ENCODE measurements around the gene SLIT3. TPM values are rescaled to one million over a fixed set of nuclear protein-coding genes. Genes with fewer than 3 reads are reported as not detected.

SLIT3 gene
- polyA plus RNA-seq, 1 of the 3 experiments (the other 2 are of a cell fraction), result 119 TPM

GRCh38 chr5:169128679-169129078, 172.3 kb downstream of the SLIT3 start (continued):
- TF ChIP-seq POLR2AphosphoS5 (IDR thresholded peaks at IDR 0.05; ENCODE audit: low read depth, low read length), result no peak
- TF ChIP-seq IRF3 (IDR thresholded peaks at IDR 0.05; ENCODE audit: low read depth, low read length), result no peak
- TF ChIP-seq USF1 (IDR thresholded peaks at IDR 0.05; ENCODE audit: borderline replicate concordance, low read depth), result no peak
- no peak for TF ChIP-seq EP300 (IDR thresholded peaks at IDR 0.05; ENCODE audit: borderline replicate concordance in 1 of 2, low read depth in 1 of 2, low read length in 1 of 2)
- no peak for TF ChIP-seq MAX (IDR thresholded peaks at IDR 0.05; ENCODE audit: low read depth)
- no peak for TF ChIP-seq ELF1 (IDR thresholded peaks at IDR 0.05)

- Histone ChIP-seq H3K27me3 (ENCODE audit: insufficient read depth) (no peaks in the 10 kb centered on the region), H3K79me2 (ENCODE audit: insufficient read depth) (no peaks in the 10 kb centered on the region; the same call in 1 of the 2 replicates), H3K4me3 (ENCODE audit: low read depth in 2 of 2, low read length in 1 of 2) (no peak overlapping the region), H3K4me2 (no peak overlapping the region), H3K9ac (no peak overlapping the region), H3K27ac (ENCODE audit: low read depth in 2 of 2, low read length in 1 of 2) (no peak overlapping the region; a peak in 1 of 4 replicates), H3K4me1 (ENCODE audit: control insufficient read depth in 1 of 2, insufficient read depth in 2 of 2, low read depth in 1 of 2, low read length in 1 of 2) (peaks cover 0 to 12% of the 10 kb centered on the region in 2 experiments; a peak in 1 of 4 replicates), H3F3A (replicated peaks; ENCODE audit: insufficient read depth) (no peaks in the 10 kb centered on the region), H3K9me3 (no peaks in the 10 kb centered on the region), H3K36me3 (replicated peaks in 1 of 2; ENCODE audit: control insufficient read depth in 1 of 2, insufficient read depth in 2 of 2, low read length in 1 of 2) (peaks cover 7 to 25% of the 10 kb centered on the region in 2 experiments), H2AFZ (ENCODE audit: low read depth) (no peak overlapping the region), H3K9me2 (no peaks in the 10 kb centered on the region), H4K20me1 (ENCODE audit: insufficient read depth) (peaks cover 5% of the 10 kb centered on the region; the same call in 1 of the 2 replicates)
- ChIA-PET POLR2A (no interaction called here), CTCF (no interaction called here)
- TF ChIP-seq ZBTB33 (IDR thresholded peaks at IDR 0.05; ENCODE audit: borderline replicate concordance, low read depth) (no peak), GATA2 (CRISPR knock-in tag; IDR thresholded peaks at IDR 0.05) (no peak)
- 95% methylated on average over 4 of the region's 4 CpGs for WGBS (ENCODE audit: low lambda C conversion rate)
- DNase-seq, result no peak
Observed at GRCh38 chr5:169127431-169127830, 173.5 kb downstream of the SLIT3 start.

- Histone ChIP-seq H3K9me3 (no peaks in the 10 kb centered on the region), H3K4me3 (ENCODE audit: low read depth in 2 of 2, low read length in 1 of 2) (no peak overlapping the region), H3F3A (replicated peaks; ENCODE audit: insufficient read depth) (no peaks in the 10 kb centered on the region), H3K36me3 (replicated peaks in 1 of 2; ENCODE audit: control insufficient read depth in 1 of 2, insufficient read depth in 2 of 2, low read length in 1 of 2) (peaks cover 7 to 30% of the 10 kb centered on the region in 2 experiments), H3K27ac (ENCODE audit: low read depth in 2 of 2, low read length in 1 of 2) (no peak overlapping the region), H4K20me1 (ENCODE audit: insufficient read depth) (no peaks in the 10 kb centered on the region), H3K9ac (no peak overlapping the region), H3K4me1 (ENCODE audit: control insufficient read depth in 1 of 2, insufficient read depth in 2 of 2, low read depth in 1 of 2, low read length in 1 of 2) (peaks cover 0 to 12% of the 10 kb centered on the region in 2 experiments; a peak in 1 of 4 replicates), H2AFZ (ENCODE audit: low read depth) (no peak overlapping the region), H3K9me2 (no peaks in the 10 kb centered on the region), H3K4me2 (no peak overlapping the region), H3K27me3 (ENCODE audit: insufficient read depth) (no peaks in the 10 kb centered on the region), H3K79me2 (ENCODE audit: insufficient read depth) (no peaks in the 10 kb centered on the region; the same call in 1 of the 2 replicates)
- ChIA-PET CTCF (no interaction called here), POLR2A (no interaction called here)
- DNase-seq, result no peak
- 100% methylated on average over 3 of the region's 3 CpGs for WGBS (ENCODE audit: low lambda C conversion rate)
- TF ChIP-seq FOSL2 (IDR thresholded peaks at IDR 0.05; ENCODE audit: borderline replicate concordance, low read depth), result no peak
- TF ChIP-seq GATA2 (CRISPR knock-in tag; IDR thresholded peaks at IDR 0.05), result no peak
- no peak for TF ChIP-seq SMC3 (IDR thresholded peaks at IDR 0.05; ENCODE audit: low read depth, low read length)
- no peak for TF ChIP-seq CTCF (IDR thresholded peaks at IDR 0.05)
- TF ChIP-seq RFX5 (IDR thresholded peaks at IDR 0.05; ENCODE audit: low read length), result no peak
- TF ChIP-seq GABPA (IDR thresholded peaks at IDR 0.05; ENCODE audit: low read depth), result no peak
- no peak for TF ChIP-seq MAX (IDR thresholded peaks at IDR 0.05; ENCODE audit: low read depth)
- TF ChIP-seq TAF1 (IDR thresholded peaks at IDR 0.05; ENCODE audit: borderline replicate concordance, low read depth, low read length), result no peak
- no peak for TF ChIP-seq RXRA (IDR thresholded peaks at IDR 0.05; ENCODE audit: borderline replicate concordance, low read depth)
- TF ChIP-seq TCF12 (IDR thresholded peaks at IDR 0.05), result no peak
- no peak for TF ChIP-seq USF1 (IDR thresholded peaks at IDR 0.05; ENCODE audit: borderline replicate concordance, low read depth)
- TF ChIP-seq JUND (IDR thresholded peaks at IDR 0.05), result no peak
- TF ChIP-seq ELF1 (IDR thresholded peaks at IDR 0.05), result no peak
- TF ChIP-seq RAD21 (IDR thresholded peaks at IDR 0.05; ENCODE audit: low read length), result no peak
- no peak for TF ChIP-seq YY1 (IDR thresholded peaks at IDR 0.05; ENCODE audit: low read depth)
Observed at GRCh38 chr5:169126481-169127021, 174.4 kb downstream of the SLIT3 start.

Measured in SK-N-SH (cell line).